ENCODE results near the gene FAM170B.

DNA sequence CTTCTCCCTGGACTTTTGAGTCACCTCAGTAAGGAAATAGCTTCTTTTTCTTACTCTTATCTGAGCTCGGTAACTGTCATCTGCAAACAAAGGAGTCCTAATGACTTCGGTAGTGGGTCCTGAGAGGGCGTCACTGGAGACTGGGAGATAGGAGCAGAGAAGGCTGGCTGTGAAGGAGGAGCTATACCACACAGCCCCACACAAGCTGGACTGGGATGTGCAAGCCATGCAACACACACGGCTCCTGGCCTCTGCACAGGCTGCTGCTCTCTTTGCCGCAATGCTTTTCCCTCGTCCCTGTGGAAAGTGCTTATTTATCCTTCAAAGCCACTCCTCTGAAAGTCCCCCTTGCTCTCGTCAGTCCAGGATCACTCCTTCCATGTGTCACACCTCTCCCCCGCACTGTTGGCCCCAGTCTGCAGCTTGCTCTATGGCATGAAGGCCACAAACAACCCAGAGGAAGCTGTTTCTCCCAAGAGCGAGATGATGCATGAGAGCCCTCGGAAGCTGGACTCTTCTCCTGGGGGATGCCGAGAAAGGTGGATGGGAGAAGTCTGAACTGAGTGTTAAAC, 39.5 kb upstream of the FAM170B start:
- TF ChIP-seq, protein P1, sequence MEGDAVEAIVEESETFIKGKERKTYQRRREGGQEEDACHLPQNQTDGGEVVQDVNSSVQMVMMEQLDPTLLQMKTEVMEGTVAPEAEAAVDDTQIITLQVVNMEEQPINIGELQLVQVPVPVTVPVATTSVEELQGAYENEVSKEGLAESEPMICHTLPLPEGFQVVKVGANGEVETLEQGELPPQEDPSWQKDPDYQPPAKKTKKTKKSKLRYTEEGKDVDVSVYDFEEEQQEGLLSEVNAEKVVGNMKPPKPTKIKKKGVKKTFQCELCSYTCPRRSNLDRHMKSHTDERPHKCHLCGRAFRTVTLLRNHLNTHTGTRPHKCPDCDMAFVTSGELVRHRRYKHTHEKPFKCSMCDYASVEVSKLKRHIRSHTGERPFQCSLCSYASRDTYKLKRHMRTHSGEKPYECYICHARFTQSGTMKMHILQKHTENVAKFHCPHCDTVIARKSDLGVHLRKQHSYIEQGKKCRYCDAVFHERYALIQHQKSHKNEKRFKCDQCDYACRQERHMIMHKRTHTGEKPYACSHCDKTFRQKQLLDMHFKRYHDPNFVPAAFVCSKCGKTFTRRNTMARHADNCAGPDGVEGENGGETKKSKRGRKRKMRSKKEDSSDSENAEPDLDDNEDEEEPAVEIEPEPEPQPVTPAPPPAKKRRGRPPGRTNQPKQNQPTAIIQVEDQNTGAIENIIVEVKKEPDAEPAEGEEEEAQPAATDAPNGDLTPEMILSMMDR (IDR thresholded peaks at IDR 0.05), result no peak
- no peak for TF ChIP-seq POLR2A (IDR thresholded peaks at IDR 0.05)
- no peak for TF ChIP-seq POLR2AphosphoS5 (IDR thresholded peaks at IDR 0.05)
